Mesodermal cell (in vitro differentiated cells): Measurements from ENCODE around the gene PSMB11.

Experiments used
- H3K27ac ChIP-seq: 2 replicates; pipeline ENCODE4 v1.7.0; 2013; ENCODE audit warnings: mild to moderate bottlenecking, low read depth, low read length, moderate library complexity; ENCODE audit not compliant: severe bottlenecking
- H3K36me3 ChIP-seq: 2 replicates; pipeline ENCODE4 v1.7.1; 2013; ENCODE audit warnings: mild to moderate bottlenecking, low read length, moderate library complexity; ENCODE audit not compliant: control insufficient read depth, insufficient read depth
- H3K4me1 ChIP-seq: one replicate; pipeline ENCODE4 v1.7.1; 2013; ENCODE audit warnings: mild to moderate bottlenecking, low read length; ENCODE audit not compliant: insufficient read depth, control insufficient read depth, poor library complexity, severe bottlenecking
- H3K4me3 ChIP-seq: 2 replicates; pipeline ENCODE4 v1.7.0; 2013; ENCODE audit warnings: low read length, control low read depth, mild to moderate bottlenecking; ENCODE audit not compliant: insufficient read depth, poor library complexity, severe bottlenecking; ENCODE audit errors: extremely low read depth
- H3K9me3 ChIP-seq: 2 replicates; pipeline ENCODE4 v1.7.1; 2013; ENCODE audit warnings: mild to moderate bottlenecking, low read length, moderate library complexity; ENCODE audit not compliant: control insufficient read depth
- WGBS, 2 experiments: methylation state at CpG; one replicate each; pipeline ENCODE4 v1.1.5; 2013; ENCODE audit warnings: missing lambda C conversion rate in 2 of 2; ENCODE audit not compliant: insufficient coverage in 2 of 2; 5-methylcytosine and 5-hydroxymethylcytosine counted together

The PSMB11 gene

GRCh38 chr14:23076785-23077408 is 34.9 kb downstream of the PSMB11 start:
- Histone ChIP-seq H3K27ac (no peak overlapping the region), H3K4me3 (no peak overlapping the region), H3K36me3 (peaks cover 90% of the 10 kb centered on the region), H3K9me3 (no peaks in the 10 kb centered on the region), H3K4me1 (peaks cover 43% of the 10 kb centered on the region)
- 86 to 100% methylated on average over 1 to 2 of the region's 5 CpGs for WGBS, 2 experiments

- peaks cover 37% of the 10 kb centered on the region for H3K4me1 ChIP-seq
- 90 to 92% methylated on average over 4 to 5 of the region's 5 CpGs for WGBS, 2 experiments
Measured at GRCh38 chr14:23077962-23078361, 36.0 kb downstream of the PSMB11 start.

GRCh38 chr14:23078692-23079116 is 36.7 kb downstream of the PSMB11 start:
- Histone ChIP-seq H3K4me3 (no peak overlapping the region), H3K27ac (peak overlapping the region; percentile 52), H3K4me1 (peaks cover 35% of the 10 kb centered on the region), H3K36me3 (peaks cover 94% of the 10 kb centered on the region), H3K9me3 (no peaks in the 10 kb centered on the region)
- WGBS, 2 experiments, result 20 to 38% methylated on average over 1 to 2 of the region's 2 CpGs

More at GRCh38 chr14:23077962-23078361, 36.0 kb downstream of the PSMB11 start:
- Histone ChIP-seq H3K4me3 (no peak overlapping the region), H3K36me3 (peaks cover 94% of the 10 kb centered on the region), H3K27ac (peak overlapping the region; percentile 52), H3K9me3 (no peaks in the 10 kb centered on the region)

GRCh38 chr14:23079716-23080115 is 37.7 kb downstream of the PSMB11 start:
- H3K4me1 ChIP-seq, result peaks cover 35% of the 10 kb centered on the region
- H3K9me3 ChIP-seq, result no peaks in the 10 kb centered on the region
- H3K4me3 ChIP-seq, result no peak overlapping the region
- WGBS, 2 experiments, result 91 to 100% methylated on average over 1 to 2 of the region's 2 CpGs
- H3K36me3 ChIP-seq, result peaks cover 93% of the 10 kb centered on the region
- no peak overlapping the region for H3K27ac ChIP-seq

- H3K36me3 ChIP-seq, result peaks cover 93% of the 10 kb centered on the region
- peaks cover 35% of the 10 kb centered on the region for H3K4me1 ChIP-seq
- H3K9me3 ChIP-seq, result no peaks in the 10 kb centered on the region
- H3K4me3 ChIP-seq, result no peak overlapping the region
- WGBS, 2 experiments, result 100% methylated on average over 1 of the region's 1 CpG; no CpG with 5 or more reads in 1 of the 2 experiments
- H3K27ac ChIP-seq, result no peak overlapping the region
Measured at GRCh38 chr14:23080474-23080873, 38.5 kb downstream of the PSMB11 start.

GRCh38 chr14:23085458-23085857 is 43.4 kb downstream of the PSMB11 start:
- peaks cover 4% of the 10 kb centered on the region for H3K4me1 ChIP-seq
- WGBS, 2 experiments, result 97 to 100% methylated on average over 2 to 3 of the region's 3 CpGs
- peaks cover 96% of the 10 kb centered on the region for H3K36me3 ChIP-seq
- H3K9me3 ChIP-seq, result no peaks in the 10 kb centered on the region
- no peak overlapping the region for H3K4me3 ChIP-seq
- no peak overlapping the region for H3K27ac ChIP-seq

GRCh38 chr14:23086565-23086964 is 44.6 kb downstream of the PSMB11 start:
- WGBS, 2 experiments, result 100% methylated on average over 1 of the region's 1 CpG; no CpG with 5 or more reads in 1 of the 2 experiments
- Histone ChIP-seq H3K4me1 (no peaks in the 10 kb centered on the region), H3K36me3 (peaks cover 98% of the 10 kb centered on the region)

GRCh38 chr14:23089498-23090253 is 47.7 kb downstream of the PSMB11 start:
- Histone ChIP-seq H3K4me1 (no peaks in the 10 kb centered on the region), H3K9me3 (no peaks in the 10 kb centered on the region), H3K36me3 (peaks cover 88% of the 10 kb centered on the region), H3K4me3 (no peak overlapping the region), H3K27ac (no peak overlapping the region)
- WGBS, 2 experiments, result 90 to 96% methylated on average over 6 to 7 of the region's 12 CpGs

More at GRCh38 chr14:23086565-23086964, 44.6 kb downstream of the PSMB11 start:
- no peaks in the 10 kb centered on the region for H3K9me3 ChIP-seq
- H3K4me3 ChIP-seq, result no peak overlapping the region
- no peak overlapping the region for H3K27ac ChIP-seq

GRCh38 chr14:23090254-23090636 is 48.2 kb downstream of the PSMB11 start:
- Histone ChIP-seq H3K4me1 (no peaks in the 10 kb centered on the region), H3K27ac (no peak overlapping the region), H3K9me3 (no peaks in the 10 kb centered on the region), H3K4me3 (no peak overlapping the region), H3K36me3 (peaks cover 82% of the 10 kb centered on the region)
- 93 to 98% methylated on average over 3 to 4 of the region's 4 CpGs for WGBS, 2 experiments

GRCh38 chr14:23091294-23092225 is 49.5 kb downstream of the PSMB11 start:
- Histone ChIP-seq H3K27ac (no peak overlapping the region), H3K4me1 (peaks cover under 1% of the 10 kb centered on the region), H3K4me3 (no peak overlapping the region), H3K36me3 (peaks cover 70% of the 10 kb centered on the region), H3K9me3 (no peaks in the 10 kb centered on the region)
- 81 to 92% methylated on average over 6 to 7 of the region's 12 CpGs for WGBS, 2 experiments
